ENCODE results near the gene CNTN5.

Gene CNTN5

DNA sequence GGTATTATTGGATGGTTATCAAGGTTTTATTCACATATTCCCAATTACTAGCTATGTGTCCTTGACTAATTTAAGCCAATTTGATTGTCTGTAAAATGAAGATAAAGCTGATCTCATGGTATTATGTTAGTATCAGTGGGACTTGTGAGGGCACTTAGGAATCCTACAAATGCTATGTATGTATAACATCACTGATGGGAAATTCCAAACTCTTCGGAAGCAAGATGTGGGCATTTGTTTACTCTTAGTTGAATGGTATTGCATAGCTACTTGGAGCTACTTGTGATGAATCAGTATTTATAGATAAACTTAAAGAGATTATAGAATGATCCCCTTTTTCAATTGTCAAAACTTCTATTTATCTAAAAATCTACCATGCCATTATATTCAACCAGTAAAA, 239.9 kb downstream of the CNTN5 start:
- TF ChIP-seq PPARA (CRISPR knock-in tag; IDR thresholded peaks at IDR 0.05; ENCODE audit: borderline replicate concordance) (no peak), BACH2 (CRISPR knock-in tag; IDR thresholded peaks at IDR 0.05; ENCODE audit: borderline replicate concordance) (no peak), ZFP3 (CRISPR knock-in tag; IDR thresholded peaks at IDR 0.05) (no peak), TCF4 (CRISPR knock-in tag; IDR thresholded peaks at IDR 0.05; ENCODE audit: borderline replicate concordance) (no peak), ZNF70 (CRISPR knock-in tag; IDR thresholded peaks at IDR 0.05) (no peak), ZC3H10 (CRISPR knock-in tag; IDR thresholded peaks at IDR 0.05) (no peak), ZFP30 (CRISPR knock-in tag; IDR thresholded peaks at IDR 0.05) (no peak)
- TF ChIP-seq, protein P1, sequence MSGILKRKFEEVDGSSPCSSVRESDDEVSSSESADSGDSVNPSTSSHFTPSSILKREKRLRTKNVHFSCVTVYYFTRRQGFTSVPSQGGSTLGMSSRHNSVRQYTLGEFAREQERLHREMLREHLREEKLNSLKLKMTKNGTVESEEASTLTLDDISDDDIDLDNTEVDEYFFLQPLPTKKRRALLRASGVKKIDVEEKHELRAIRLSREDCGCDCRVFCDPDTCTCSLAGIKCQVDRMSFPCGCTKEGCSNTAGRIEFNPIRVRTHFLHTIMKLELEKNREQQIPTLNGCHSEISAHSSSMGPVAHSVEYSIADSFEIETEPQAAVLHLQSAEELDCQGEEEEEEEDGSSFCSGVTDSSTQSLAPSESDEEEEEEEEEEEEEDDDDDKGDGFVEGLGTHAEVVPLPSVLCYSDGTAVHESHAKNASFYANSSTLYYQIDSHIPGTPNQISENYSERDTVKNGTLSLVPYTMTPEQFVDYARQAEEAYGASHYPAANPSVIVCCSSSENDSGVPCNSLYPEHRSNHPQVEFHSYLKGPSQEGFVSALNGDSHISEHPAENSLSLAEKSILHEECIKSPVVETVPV (CRISPR knock-in tag; IDR thresholded peaks at IDR 0.05), result no peak
- ATAC-seq, result no peak

DNA sequence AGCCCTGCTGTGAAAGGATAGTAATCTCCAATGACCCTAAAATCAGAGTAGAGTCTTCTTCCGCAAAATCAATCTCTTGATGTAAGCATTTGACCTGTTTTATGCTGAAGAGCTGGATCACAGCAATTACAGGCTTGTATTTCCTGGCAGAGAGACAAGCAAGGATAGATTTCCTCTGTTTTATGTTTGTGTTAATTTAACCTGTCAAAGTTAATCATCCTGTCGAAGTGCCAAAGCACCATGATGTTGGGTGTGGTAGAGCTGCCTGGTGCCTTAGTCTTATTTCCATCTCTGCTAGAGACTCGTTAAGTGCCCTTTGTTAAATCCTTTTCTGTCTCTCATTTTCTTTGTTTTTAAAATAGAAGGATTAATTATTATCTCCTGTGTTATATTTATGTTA, 248.1 kb downstream of the CNTN5 start:
- ATAC-seq, result no peak
- TF ChIP-seq CSDC2 (CRISPR knock-in tag; IDR thresholded peaks at IDR 0.05) (no peak), ARNTL (CRISPR knock-in tag; IDR thresholded peaks at IDR 0.05; ENCODE audit: borderline replicate concordance, low read depth) (no peak), ISL1 (CRISPR knock-in tag; IDR thresholded peaks at IDR 0.05) (no peak), RARB (CRISPR knock-in tag; IDR thresholded peaks at IDR 0.05) (no peak), TOX (CRISPR knock-in tag; IDR thresholded peaks at IDR 0.05; ENCODE audit: borderline replicate concordance) (no peak)
- TF ChIP-seq, protein P2, sequence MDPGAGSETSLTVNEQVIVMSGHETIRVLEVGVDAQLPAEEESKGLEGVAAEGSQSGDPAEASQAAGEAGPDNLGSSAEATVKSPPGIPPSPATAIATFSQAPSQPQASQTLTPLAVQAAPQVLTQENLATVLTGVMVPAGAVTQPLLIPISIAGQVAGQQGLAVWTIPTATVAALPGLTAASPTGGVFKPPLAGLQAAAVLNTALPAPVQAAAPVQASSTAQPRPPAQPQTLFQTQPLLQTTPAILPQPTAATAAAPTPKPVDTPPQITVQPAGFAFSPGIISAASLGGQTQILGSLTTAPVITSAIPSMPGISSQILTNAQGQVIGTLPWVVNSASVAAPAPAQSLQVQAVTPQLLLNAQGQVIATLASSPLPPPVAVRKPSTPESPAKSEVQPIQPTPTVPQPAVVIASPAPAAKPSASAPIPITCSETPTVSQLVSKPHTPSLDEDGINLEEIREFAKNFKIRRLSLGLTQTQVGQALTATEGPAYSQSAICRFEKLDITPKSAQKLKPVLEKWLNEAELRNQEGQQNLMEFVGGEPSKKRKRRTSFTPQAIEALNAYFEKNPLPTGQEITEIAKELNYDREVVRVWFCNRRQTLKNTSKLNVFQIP (CRISPR knock-in tag; IDR thresholded peaks at IDR 0.05; ENCODE audit: borderline replicate concordance, low read depth), result no peak
- TF ChIP-seq, protein P3, sequence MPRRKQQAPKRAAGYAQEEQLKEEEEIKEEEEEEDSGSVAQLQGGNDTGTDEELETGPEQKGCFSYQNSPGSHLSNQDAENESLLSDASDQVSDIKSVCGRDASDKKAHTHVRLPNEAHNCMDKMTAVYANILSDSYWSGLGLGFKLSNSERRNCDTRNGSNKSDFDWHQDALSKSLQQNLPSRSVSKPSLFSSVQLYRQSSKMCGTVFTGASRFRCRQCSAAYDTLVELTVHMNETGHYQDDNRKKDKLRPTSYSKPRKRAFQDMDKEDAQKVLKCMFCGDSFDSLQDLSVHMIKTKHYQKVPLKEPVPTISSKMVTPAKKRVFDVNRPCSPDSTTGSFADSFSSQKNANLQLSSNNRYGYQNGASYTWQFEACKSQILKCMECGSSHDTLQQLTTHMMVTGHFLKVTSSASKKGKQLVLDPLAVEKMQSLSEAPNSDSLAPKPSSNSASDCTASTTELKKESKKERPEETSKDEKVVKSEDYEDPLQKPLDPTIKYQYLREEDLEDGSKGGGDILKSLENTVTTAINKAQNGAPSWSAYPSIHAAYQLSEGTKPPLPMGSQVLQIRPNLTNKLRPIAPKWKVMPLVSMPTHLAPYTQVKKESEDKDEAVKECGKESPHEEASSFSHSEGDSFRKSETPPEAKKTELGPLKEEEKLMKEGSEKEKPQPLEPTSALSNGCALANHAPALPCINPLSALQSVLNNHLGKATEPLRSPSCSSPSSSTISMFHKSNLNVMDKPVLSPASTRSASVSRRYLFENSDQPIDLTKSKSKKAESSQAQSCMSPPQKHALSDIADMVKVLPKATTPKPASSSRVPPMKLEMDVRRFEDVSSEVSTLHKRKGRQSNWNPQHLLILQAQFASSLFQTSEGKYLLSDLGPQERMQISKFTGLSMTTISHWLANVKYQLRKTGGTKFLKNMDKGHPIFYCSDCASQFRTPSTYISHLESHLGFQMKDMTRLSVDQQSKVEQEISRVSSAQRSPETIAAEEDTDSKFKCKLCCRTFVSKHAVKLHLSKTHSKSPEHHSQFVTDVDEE (CRISPR knock-in tag; IDR thresholded peaks at IDR 0.05), result no peak
- TF ChIP-seq, protein P1 (CRISPR knock-in tag; IDR thresholded peaks at IDR 0.05), result no peak

DNA sequence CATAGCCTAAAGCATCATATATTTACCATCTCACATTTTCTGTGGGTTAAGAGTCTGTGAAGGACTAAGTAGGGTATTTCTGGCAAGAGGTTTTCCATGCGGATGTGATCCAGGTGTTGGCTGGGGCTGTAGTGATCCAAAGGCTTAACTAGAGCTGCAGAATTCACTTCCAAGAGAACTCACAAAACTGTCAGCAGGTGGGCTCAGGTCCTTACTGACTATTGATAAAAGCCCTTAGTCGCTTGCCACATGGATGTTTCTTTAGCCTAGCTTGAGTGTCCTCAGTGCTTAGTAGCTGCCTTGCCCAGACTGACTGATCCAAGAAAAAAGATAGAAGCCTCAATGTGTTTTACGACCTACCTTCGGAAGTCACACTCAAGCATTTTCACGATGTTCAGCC, 250.8 kb downstream of the CNTN5 start:
- no peak for ATAC-seq

More for the DNA sequence above, 250.8 kb downstream of the CNTN5 start:
- TF ChIP-seq, protein P2 (CRISPR knock-in tag; IDR thresholded peaks at IDR 0.05; ENCODE audit: borderline replicate concordance, low read depth), result no peak
- TF ChIP-seq SNAI2 (CRISPR knock-in tag; IDR thresholded peaks at IDR 0.05) (no peak), GLIS3 (CRISPR knock-in tag; IDR thresholded peaks at IDR 0.05) (no peak), TOX (CRISPR knock-in tag; IDR thresholded peaks at IDR 0.05; ENCODE audit: borderline replicate concordance) (no peak), RARB (CRISPR knock-in tag; IDR thresholded peaks at IDR 0.05) (no peak), TCF4 (CRISPR knock-in tag; IDR thresholded peaks at IDR 0.05; ENCODE audit: borderline replicate concordance) (no peak), ZNF70 (CRISPR knock-in tag; IDR thresholded peaks at IDR 0.05) (no peak), ESRRG (CRISPR knock-in tag; IDR thresholded peaks at IDR 0.05) (no peak), CSDC2 (CRISPR knock-in tag; IDR thresholded peaks at IDR 0.05) (no peak), PPARA (CRISPR knock-in tag; IDR thresholded peaks at IDR 0.05; ENCODE audit: borderline replicate concordance) (no peak), ZNF8 (CRISPR knock-in tag; IDR thresholded peaks at IDR 0.05) (no peak)
- TF ChIP-seq, protein P3 (CRISPR knock-in tag; IDR thresholded peaks at IDR 0.05), result no peak
- TF ChIP-seq, protein P1 (CRISPR knock-in tag; IDR thresholded peaks at IDR 0.05), result no peak

Data from SK-N-SH treated with all-trans-retinoic acid at 6 μM for 48 hours (cell line).